ENCODE results near the gene CELF5.
"Not testable (repeated sequence)": the region's sequence is repeated elsewhere in the genome, so short reads cannot be mapped to it uniquely, and the experiment has no call there.

CELF5 gene

GRCh38 chr19:3190921-3191805 is 33.3 kb upstream of the CELF5 start:
- DNase-seq: no peak

- not testable (repeated sequence) for DNase-seq
Observed at GRCh38 chr19:3191806-3192104, 32.7 kb upstream of the CELF5 start.

GRCh38 chr19:3192228-3192635 is 32.2 kb upstream of the CELF5 start:
- DNase-seq: no peak

- no peak for DNase-seq
Observed at GRCh38 chr19:3192684-3193083, 31.8 kb upstream of the CELF5 start.

- DNase-seq: no peak
Observed at GRCh38 chr19:3193256-3194105, 31.0 kb upstream of the CELF5 start.

- no peak for DNase-seq
Observed at GRCh38 chr19:3194106-3195087, 30.1 kb upstream of the CELF5 start.

GRCh38 chr19:3196064-3196932 is 28.2 kb upstream of the CELF5 start:
- no peak for DNase-seq

- DNase-seq: no peak
Observed at GRCh38 chr19:3196933-3197205, 27.6 kb upstream of the CELF5 start.

GRCh38 chr19:3198901-3199700 is 25.4 kb upstream of the CELF5 start:
- DNase-seq: no peak

- DNase-seq: no peak
Observed at GRCh38 chr19:3201072-3201700, 23.3 kb upstream of the CELF5 start.

GRCh38 chr19:3201911-3202310 is 22.6 kb upstream of the CELF5 start:
- DNase-seq: no peak

- no peak for DNase-seq
Observed at GRCh38 chr19:3202346-3202745, 22.1 kb upstream of the CELF5 start.

GRCh38 chr19:3202895-3203294 is 21.6 kb upstream of the CELF5 start:
- DNase-seq: not testable (repeated sequence)

- DNase-seq: no peak
Observed at GRCh38 chr19:3203805-3204645, 20.4 kb upstream of the CELF5 start.

GRCh38 chr19:3204646-3205275 is 19.7 kb upstream of the CELF5 start:
- no peak for DNase-seq

- DNase-seq: no peak
Observed at GRCh38 chr19:3206216-3206953, 18.1 kb upstream of the CELF5 start.

- DNase-seq: no peak
Observed at GRCh38 chr19:3207461-3208242, 16.8 kb upstream of the CELF5 start.

Data from stimulated activated CD4-positive, alpha-beta T cell treated with anti-CD3 and anti-CD28 coated beads, Interleukin-12 subunit alpha, Interleukin-12 subunit beta, amount 100 ng/mL, for 4 hours (primary cell).